HepG2 (cell line): ENCODE results near the gene ARHGAP15. TPM values are rescaled to one million over a fixed set of nuclear protein-coding genes. Genes with fewer than 3 reads are reported as not detected.

Experiments used
- ATAC-seq: fragments of 200-7000 bp; cut with Tn5 transposase; 3 replicates; pipeline ENCODE4 v1.9.1; 2020; ENCODE audit warnings: mild to moderate bottlenecking, moderate library complexity
- BruUV-seq: library from RNA; stranded (reverse); fragments of 400-500 nt; replicated peaks from 2 replicates; lab custom pipeline; 2021; lab: Mats Ljungman, UMichigan
- CTCF ChIA-PET: fragments of 300-600 bp; formaldehyde crosslinking; extraction: SDS; loops from one replicate; lab custom pipeline; 2021; ENCODE audit warnings: low total read pairs, inconsistent platforms, low intra/inter-chr PET ratio; lab: Yijun Ruan, JAX
- POLR2A ChIA-PET: fragments of 350-600 bp; sonication (Branson Sonifier 250); formaldehyde crosslinking; loops from one replicate; lab custom pipeline; 2020; ENCODE audit warnings: antibody characterized with exemption, inconsistent platforms; lab: Yijun Ruan, JAX
- DNase-seq: peaks from one replicate; pipeline ENCODE4 v3.0.0-alpha.2; 2015; ENCODE audit warnings: low spot score
- FAIRE-seq: peaks from 3 replicates; lab custom pipeline; 2011; peaks lifted over from hg19 to GRCh38; lab: Jason Lieb, UNC
- H2AFZ ChIP-seq: one replicate; pipeline ENCODE4 v1.6.1; 2011; ENCODE audit warnings: low read length, inconsistent platforms
- H3K27ac ChIP-seq: fragments of 300-600 bp; 3 replicates; pipeline ENCODE4 v1.8.0; 2011; ENCODE audit warnings: mixed run types, mild to moderate bottlenecking, mixed read lengths, low read length, inconsistent platforms; ENCODE audit not compliant: insufficient read depth; ENCODE audit errors: extremely low read length
- H3K27me3 ChIP-seq, 2 experiments: fragments of 200-600 bp in 1 of 2; 2 replicates in 1 of 2; 3 replicates in 1 of 2; pipeline versions ENCODE4 v1.6.0 to v1.8.0; 2011; ENCODE audit warnings: low read length in 2 of 2, mild to moderate bottlenecking in 2 of 2, moderate library complexity in 2 of 2, inconsistent platforms in 1 of 2; ENCODE audit not compliant: insufficient read depth in 2 of 2, control insufficient read depth in 1 of 2
- H3K36me3 ChIP-seq, 2 experiments: fragments of 200-600 bp in 1 of 2; replicated peaks in 1 of 2; 2 replicates in 1 of 2; 3 replicates in 1 of 2; pipeline versions ENCODE4 v1.5.1 to v1.8.0; 2011; ENCODE audit warnings: low read length in 2 of 2, inconsistent platforms in 1 of 2; ENCODE audit not compliant: insufficient read depth in 2 of 2, control insufficient read depth in 1 of 2
- H3K4me1 ChIP-seq: 2 replicates; pipeline ENCODE4 v1.5.1; 2012; ENCODE audit warnings: low read length, inconsistent platforms; ENCODE audit not compliant: insufficient read depth
- H3K4me2 ChIP-seq: 2 replicates; pipeline ENCODE4 v1.6.0; 2011; ENCODE audit warnings: low read depth, low read length, inconsistent platforms
- H3K4me3 ChIP-seq, 3 experiments: fragments of 200-600 bp in 1 of 3; sonication (generic), shearing (Covaris generic) in 1 of 3; replicated peaks in 1 of 3; 2 replicates each; pipeline ENCODE4 v1.5.1; 2011 to 2016; ENCODE audit warnings: low read length in 3 of 3, inconsistent platforms in 2 of 3, low read depth in 2 of 3, mild to moderate bottlenecking in 2 of 3, control low read depth in 1 of 3, mixed read lengths in 1 of 3; ENCODE audit not compliant: insufficient read depth in 1 of 3
- H3K79me2 ChIP-seq: one replicate; pipeline ENCODE4 v1.6.1; 2011; ENCODE audit warnings: low read length, inconsistent platforms; ENCODE audit not compliant: insufficient read depth
- H3K9ac ChIP-seq: 2 replicates; pipeline ENCODE4 v1.6.0; 2011; ENCODE audit warnings: mild to moderate bottlenecking, low read depth, low read length, inconsistent platforms; ENCODE audit not compliant: insufficient read depth
- H3K9me3 ChIP-seq: 2 replicates; pipeline ENCODE4 v1.5.1; 2012; ENCODE audit warnings: mild to moderate bottlenecking, low read length
- H4K20me1 ChIP-seq: 2 replicates; pipeline ENCODE4 v1.6.0; 2011; ENCODE audit warnings: inconsistent platforms, mild to moderate bottlenecking, low read length, moderate library complexity; ENCODE audit not compliant: insufficient read depth
- CEBPZ ChIP-seq: IDR thresholded peaks from 2 replicates; pipeline ENCODE4 v1.6.1; 2012; ENCODE audit warnings: low read length, improper control_type of control experiment
- RARA ChIP-seq: IDR thresholded peaks from 2 replicates; pipeline ENCODE4 v1.6.1; 2016; ENCODE audit warnings: missing genetic modification reagents, missing compliant biosample characterization
- TEF ChIP-seq: sonication (generic); formaldehyde crosslinking; IDR thresholded peaks from 2 replicates; pipeline ENCODE4 v1.5.0; 2020; ENCODE audit warnings: missing genetic modification reagents
- ZBTB49 ChIP-seq: sonication (generic); formaldehyde crosslinking; IDR thresholded peaks from 2 replicates; pipeline ENCODE4 v1.4.0; 2020; ENCODE audit warnings: missing genetic modification reagents, borderline replicate concordance
- ZFP36 ChIP-seq: fragments of 150-350 bp; IDR thresholded peaks from 2 replicates; pipeline ENCODE4 v1.6.1; 2018; ENCODE audit warnings: borderline replicate concordance, low read length, low read depth; ENCODE audit not compliant: partially characterized antibody
- ZMYM4 ChIP-seq: sonication (generic); formaldehyde crosslinking; IDR thresholded peaks from 2 replicates; pipeline ENCODE4 v1.8.1; 2023; ENCODE audit warnings: mild to moderate bottlenecking, missing genetic modification reagents
- ZNF337 ChIP-seq: sonication (generic); formaldehyde crosslinking; IDR thresholded peaks from 2 replicates; pipeline ENCODE4 v1.5.1; 2020; ENCODE audit warnings: missing genetic modification reagents, low read depth, mild to moderate bottlenecking, borderline replicate concordance
- ZSCAN9 ChIP-seq: IDR thresholded peaks from 2 replicates; pipeline ENCODE4 v1.6.1; 2016; ENCODE audit warnings: borderline replicate concordance
- WGBS: methylation state at CpG from one replicate; pipeline ENCODE4 v1.1.6; 2017; ENCODE audit warnings: low lambda C conversion rate; 5-methylcytosine and 5-hydroxymethylcytosine counted together
- in situ Hi-C: cut with HindIII; loops from 2 replicates; pipeline ENCODE4 v1.10.0; 2017; ENCODE audit warnings: low pct_unique_long_range_greater_than_20kb; ENCODE audit not compliant: extremely low pct_ligation_motif_present
- intact Hi-C: fragments of 100-400 bp; cut with micrococcal nuclease; formaldehyde crosslinking; loops from one replicate; pipeline ENCODE4 v1.10.0; 2022; ENCODE audit not compliant: unreplicated experiment
- polyA plus RNA-seq, 8 experiments: library from polyadenylated mRNA; depleted of rRNA in 3 of 8; stranded (reverse) in 7 of 8; unstranded in 1 of 8; fragments of >200 nt; fragmentation: Illumina TruSeq in 4 of 8; extraction: Trizol in 4 of 8; gene quantifications; 2 replicates each; pipeline versions ENCODE4 v1.2.1 to v1.2.3, GENCODE V29; 2011 to 2016; ENCODE audit warnings: low read depth in 4 of 8, missing spikeins in 1 of 8, mixed read lengths in 1 of 8; ENCODE audit not compliant: insufficient read depth in 1 of 8
- total RNA-seq, 5 experiments: library from RNA; depleted of rRNA; stranded (reverse); fragments of >200 nt; fragmentation: Illumina TruSeq; extraction: Trizol; gene quantifications; 2 replicates each; pipeline ENCODE4 v1.2.3, GENCODE V29; 2016; ENCODE audit warnings: low read depth in 1 of 5

ARHGAP15 gene
- total and polyA plus RNA-seq, 2 of the 13 experiments (the other 11 are each of a cell fraction or from before 2014, with no cell fraction given), result 0.04 TPM; not detected in 1

- 2% methylated on average over 2 of the region's 2 CpGs for WGBS
- in situ Hi-C loops, result no loop called here
- Histone ChIP-seq H3K9ac (no peak overlapping the region), H3K4me2 (no peak overlapping the region), H3K79me2 (no peaks in the 10 kb centered on the region), H2AFZ (no peak overlapping the region), H4K20me1 (no peaks in the 10 kb centered on the region), H3K27me3 (no peaks in the 10 kb centered on the region), H3K36me3 (no peaks in the 10 kb centered on the region), H3K27ac (no peak overlapping the region), H3K4me3 (no peak overlapping the region), H3K4me1 (no peaks in the 10 kb centered on the region), H3K9me3 (no peaks in the 10 kb centered on the region)
- ChIA-PET CTCF (no interaction called here), POLR2A (no interaction called here)
- ATAC-seq (no peak), FAIRE-seq (peak; percentile 12), DNase-seq (no peak)
- no peak for TF ChIP-seq ZMYM4 (CRISPR knock-in tag)
- no peak for TF ChIP-seq ZBTB49 (CRISPR knock-in tag)
- TF ChIP-seq ZFP36, result no peak
- TF ChIP-seq CEBPZ, result no peak
- no peak for TF ChIP-seq ZNF337
- TF ChIP-seq RARA (CRISPR knock-in tag), result no peak
- no peak for TF ChIP-seq ZSCAN9 (CRISPR knock-in tag)
- TF ChIP-seq TEF (CRISPR knock-in tag), result no peak
- intact Hi-C loops, result no loop called here
- BruUV-seq, result no TSS peak
These were observed 351.5 kb downstream of the ARHGAP15 start for GRCh38 chr2:143480601-143481236.
